SK-N-SH treated with all-trans-retinoic acid at 6 μM for 48 hours (cell line): ENCODE measurements around the gene SPOCK2.

Experiments used
- ATAC-seq: fragments of 200-7000 bp; cut with Tn5 transposase; 3 replicates; pipeline ENCODE4 v1.9.1; 2020; ENCODE audit warnings: mild to moderate bottlenecking, moderate library complexity
- ARNTL ChIP-seq: fragments of 450-650 bp; formaldehyde crosslinking; IDR thresholded peaks from 2 replicates; pipeline ENCODE4 v1.5.0; 2020; ENCODE audit warnings: low read depth, mild to moderate bottlenecking, moderate library complexity, borderline replicate concordance
- CREB5 ChIP-seq: fragments of 250-450 bp; sonication (Bioruptor Pico); IDR thresholded peaks from 2 replicates; pipeline ENCODE4 v1.5.1; 2020; ENCODE audit warnings: low read depth, mild to moderate bottlenecking, moderate library complexity
- CSDC2 ChIP-seq: fragments of 250-450 bp; sonication (Bioruptor Pico); IDR thresholded peaks from 2 replicates; pipeline ENCODE4 v1.5.0; 2020; ENCODE audit warnings: mild to moderate bottlenecking, moderate library complexity
- CSRNP3 ChIP-seq: fragments of 250-450 bp; sonication (Bioruptor Pico); IDR thresholded peaks from 2 replicates; pipeline ENCODE4 v1.5.1; 2021; ENCODE audit warnings: mild to moderate bottlenecking, moderate library complexity
- ESRRG ChIP-seq: fragments of 250-450 bp; sonication (Bioruptor Pico); IDR thresholded peaks from 2 replicates; pipeline ENCODE4 v1.6.1; 2021; ENCODE audit warnings: mild to moderate bottlenecking
- GLIS3 ChIP-seq: fragments of 250-450 bp; sonication (Bioruptor Pico); IDR thresholded peaks from 2 replicates; pipeline ENCODE4 v1.5.0; 2020; ENCODE audit warnings: mild to moderate bottlenecking, moderate library complexity
- ISL1 ChIP-seq: fragments of 250-450 bp; sonication (Bioruptor Pico); IDR thresholded peaks from 2 replicates; pipeline ENCODE4 v2.1.2; 2022; ENCODE audit warnings: mild to moderate bottlenecking, moderate library complexity
- OSR1 ChIP-seq: fragments of 250-450 bp; sonication (Bioruptor Pico); IDR thresholded peaks from 2 replicates; pipeline ENCODE4 v1.8.0; 2022; ENCODE audit warnings: moderate library complexity, mild to moderate bottlenecking, inconsistent platforms
- PATZ1 ChIP-seq: fragments of 250-450 bp; sonication (Bioruptor Pico); IDR thresholded peaks from 2 replicates; pipeline ENCODE4 v1.8.0; 2020; ENCODE audit warnings: mild to moderate bottlenecking, moderate library complexity, borderline replicate concordance
- POU6F1 ChIP-seq: fragments of 250-450 bp; sonication (Bioruptor Pico); IDR thresholded peaks from 2 replicates; pipeline ENCODE4 v1.8.0; 2021; ENCODE audit warnings: low read depth, mild to moderate bottlenecking, moderate library complexity, borderline replicate concordance
- PPARA ChIP-seq: fragments of 250-450 bp; sonication (Bioruptor Pico); IDR thresholded peaks from 2 replicates; pipeline ENCODE4 v1.5.0; 2020; ENCODE audit warnings: mild to moderate bottlenecking, borderline replicate concordance
- RARB ChIP-seq: fragments of 250-450 bp; sonication (Bioruptor Pico); IDR thresholded peaks from 2 replicates; pipeline ENCODE4 v1.8.0; 2021; ENCODE audit warnings: mild to moderate bottlenecking, moderate library complexity
- SNAI2 ChIP-seq: fragments of 250-450 bp; sonication (Bioruptor Pico); IDR thresholded peaks from 2 replicates; pipeline ENCODE4 v1.5.0; 2020; ENCODE audit warnings: mild to moderate bottlenecking, moderate library complexity
- TSHZ2 ChIP-seq: fragments of 250-450 bp; sonication (Bioruptor Pico); IDR thresholded peaks from 2 replicates; pipeline ENCODE4 v1.5.0; 2020; ENCODE audit warnings: mild to moderate bottlenecking, moderate library complexity
- ZC3H10 ChIP-seq: fragments of 250-450 bp; sonication (Bioruptor Pico); IDR thresholded peaks from 2 replicates; pipeline ENCODE4 v1.5.1; 2021; ENCODE audit warnings: mild to moderate bottlenecking, moderate library complexity
- ZFP3 ChIP-seq: fragments of 250-450 bp; sonication (Bioruptor Pico); IDR thresholded peaks from 2 replicates; pipeline ENCODE4 v1.5.0; 2020; ENCODE audit warnings: mild to moderate bottlenecking, moderate library complexity
- ZNF565 ChIP-seq: fragments of 450-650 bp; formaldehyde crosslinking; conservative IDR thresholded peaks from 2 replicates; pipeline ENCODE4 v1.5.0; 2020; ENCODE audit warnings: low read depth, mild to moderate bottlenecking, moderate library complexity
- ZNF70 ChIP-seq: fragments of 450-650 bp; formaldehyde crosslinking; IDR thresholded peaks from 2 replicates; pipeline ENCODE4 v1.5.0; 2020; ENCODE audit warnings: mild to moderate bottlenecking, moderate library complexity
- ZNF8 ChIP-seq: fragments of 450-650 bp; formaldehyde crosslinking; IDR thresholded peaks from 2 replicates; pipeline ENCODE4 v1.5.0; 2020; ENCODE audit warnings: mild to moderate bottlenecking, moderate library complexity

SPOCK2 gene

GRCh38 chr10:72088889-72089575 is 681 bp upstream of the SPOCK2 start:
- TF ChIP-seq TSHZ2 (CRISPR knock-in tag) (no peak), ZNF70 (CRISPR knock-in tag) (no peak), ZNF8 (CRISPR knock-in tag) (no peak), ZNF565 (CRISPR knock-in tag) (no peak), CREB5 (no peak), ISL1 (no peak), CSRNP3 (CRISPR knock-in tag) (no peak), PATZ1 (CRISPR knock-in tag) (no peak), CSDC2 (CRISPR knock-in tag) (no peak), ZC3H10 (CRISPR knock-in tag) (no peak), ARNTL (no peak), SNAI2 (CRISPR knock-in tag) (no peak), PPARA (CRISPR knock-in tag) (no peak), ESRRG (CRISPR knock-in tag) (no peak), GLIS3 (CRISPR knock-in tag) (no peak), ZFP3 (CRISPR knock-in tag) (no peak), OSR1 (CRISPR knock-in tag) (no peak), RARB (CRISPR knock-in tag) (no peak)
- no peak; the same call in 2 of the 3 replicates for ATAC-seq

- no peak for TF ChIP-seq POU6F1 (CRISPR knock-in tag)
- TF ChIP-seq ESRRG (CRISPR knock-in tag) = no peak
- no peak for TF ChIP-seq GLIS3 (CRISPR knock-in tag)
- no peak for TF ChIP-seq ISL1
- TF ChIP-seq ARNTL = no peak
- TF ChIP-seq CREB5 = no peak
- no peak for TF ChIP-seq RARB (CRISPR knock-in tag)
- ATAC-seq = no peak
These were observed 871 bp downstream of the SPOCK2 start for GRCh38 chr10:72087392-72087968.
